ENCODE results near the gene MEIKIN. TPM values are rescaled to one million over a fixed set of nuclear protein-coding genes. Genes with fewer than 3 reads are reported as not detected.
"Not testable (repeated sequence)": the region's sequence is repeated elsewhere in the genome, so short reads cannot be mapped to it uniquely, and the experiment has no call there.

MEIKIN gene
- total RNA-seq, 1 donor from 2014 or later = not detected

DNA sequence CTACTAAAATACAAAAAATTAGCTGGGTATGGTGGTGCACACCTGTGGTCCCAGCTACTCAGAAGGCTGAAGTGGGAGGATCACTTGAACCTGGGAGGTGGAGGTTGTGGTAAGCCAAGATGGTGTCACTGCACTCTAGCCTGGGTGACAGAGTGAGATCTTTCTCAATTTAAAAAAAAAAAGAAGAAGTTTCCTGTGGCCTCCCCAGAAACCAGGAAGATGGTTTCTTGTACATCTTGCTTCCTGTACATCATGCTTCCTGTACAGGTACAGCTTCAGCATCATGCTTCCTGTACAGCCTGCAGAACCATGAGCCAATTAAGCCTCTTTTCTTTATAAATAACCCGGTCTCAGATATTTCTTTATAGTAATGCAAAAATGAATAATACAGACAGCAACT is 43.2 kb downstream of the MEIKIN start:
- DNase-seq = not testable (repeated sequence)

DNA sequence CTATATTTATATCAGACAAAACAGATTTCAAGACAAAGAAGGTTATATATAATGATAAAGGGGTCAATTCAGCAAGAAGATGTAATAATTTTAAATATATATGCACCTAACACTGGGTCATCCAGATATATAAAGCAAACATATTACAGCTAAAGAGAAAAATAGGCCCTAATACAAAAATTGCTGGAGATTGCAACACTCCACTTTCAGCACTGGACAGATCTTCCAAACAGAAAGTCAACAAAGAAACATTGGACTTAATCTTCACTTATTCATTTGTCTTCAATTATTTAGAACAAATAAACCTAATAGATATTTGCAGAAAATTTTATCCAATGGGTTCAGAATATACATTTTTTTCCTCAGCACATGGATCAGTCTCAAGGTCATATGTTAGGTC is 45.8 kb downstream of the MEIKIN start:
- no peak for DNase-seq

DNA sequence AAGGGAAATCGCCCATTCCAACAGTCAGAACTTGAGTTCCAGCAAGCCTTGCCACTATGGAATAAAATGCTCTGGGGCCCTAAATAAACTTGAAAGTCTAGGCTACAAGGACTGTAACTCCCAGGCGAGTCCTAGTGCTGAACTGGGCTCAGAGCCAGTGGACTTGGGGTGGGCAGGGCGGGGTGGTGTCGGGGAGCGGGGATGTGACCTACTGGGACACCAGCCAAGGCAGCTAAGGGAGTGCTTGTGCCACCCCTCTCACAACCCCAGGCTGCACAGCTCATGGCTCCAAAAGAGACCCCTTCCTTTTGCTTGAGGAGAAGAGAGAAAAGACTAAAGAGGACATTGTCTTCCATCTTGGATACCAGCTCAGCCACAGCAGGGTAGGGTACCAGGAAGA is 61.5 kb downstream of the MEIKIN start:
- no peak for DNase-seq

DNA sequence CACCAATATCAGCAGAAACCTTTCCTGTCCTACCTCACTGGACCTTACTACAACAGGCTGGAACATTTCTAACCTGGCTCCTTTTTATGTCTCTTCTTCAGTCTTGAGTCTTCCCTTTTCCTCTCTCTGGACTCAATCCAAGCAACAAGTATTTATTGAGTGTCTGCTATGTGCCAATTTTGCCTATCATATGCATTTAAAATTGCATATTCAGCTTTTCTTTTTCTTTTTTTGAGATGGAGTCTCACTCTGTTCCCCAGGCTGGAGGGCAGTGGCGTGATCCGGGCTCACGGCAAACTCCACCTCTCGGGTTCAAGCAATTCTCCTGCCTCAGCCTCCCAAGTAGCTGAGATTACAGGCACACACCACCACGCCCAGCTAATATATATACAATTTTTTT is 65.8 kb downstream of the MEIKIN start:
- DNase-seq = no peak

DNA sequence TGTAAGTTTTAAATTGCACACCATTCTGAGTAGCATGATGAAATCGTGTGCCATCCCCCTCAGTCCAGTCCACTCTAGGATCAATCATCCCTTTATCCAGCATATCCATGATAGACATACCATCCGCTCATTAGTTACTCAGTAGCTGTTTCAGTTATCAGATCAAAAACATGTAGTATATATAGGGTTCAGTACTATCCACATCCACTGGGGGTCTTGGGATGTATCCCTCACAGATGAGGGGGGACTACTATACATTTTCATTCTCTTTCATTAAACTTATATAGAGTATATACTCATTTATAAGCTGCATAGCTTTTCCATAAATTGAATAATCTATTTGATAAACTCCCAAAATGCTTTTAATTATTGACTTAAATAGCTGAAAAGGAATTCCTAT is 67.6 kb downstream of the MEIKIN start:
- DNase-seq = no peak

DNA sequence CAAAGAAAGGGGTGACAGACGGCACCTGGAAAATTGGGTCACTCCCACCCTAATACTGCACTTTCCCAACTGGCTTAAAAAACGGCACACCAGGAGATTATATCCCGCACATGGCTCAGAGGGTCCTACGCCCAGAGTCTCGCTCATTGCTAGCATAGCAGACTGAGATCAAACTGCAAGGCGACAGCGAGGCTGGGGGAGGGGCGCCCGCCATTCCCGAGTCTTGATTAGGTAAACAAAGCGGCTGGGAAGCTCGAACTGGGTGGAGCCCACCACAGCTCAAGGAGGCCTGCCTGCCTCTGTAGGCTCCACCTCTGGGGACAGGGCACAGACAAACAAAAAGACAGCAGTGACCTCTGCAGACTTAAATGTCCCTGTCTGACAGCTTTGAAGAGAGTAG is 74.2 kb downstream of the MEIKIN start:
- DNase-seq = not testable (repeated sequence)

DNA sequence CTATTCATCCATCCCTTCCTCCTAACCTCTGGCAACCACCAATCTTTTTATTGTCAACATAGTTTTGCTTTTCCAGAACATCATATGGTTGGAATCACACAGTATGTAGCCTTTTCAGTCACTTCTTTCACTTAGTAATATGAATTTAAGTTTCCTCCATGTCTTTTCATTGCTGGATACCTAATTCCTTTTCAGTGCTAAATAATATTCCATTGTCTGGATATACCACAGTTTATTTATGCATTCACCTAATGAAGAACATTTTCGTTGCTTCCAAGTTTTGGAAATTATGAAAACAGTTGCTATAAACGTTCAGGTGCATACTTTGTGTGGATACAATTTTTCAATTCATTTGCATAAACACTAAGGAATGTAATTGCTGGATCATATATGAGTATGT is 77.9 kb downstream of the MEIKIN start:
- no peak for DNase-seq

DNA sequence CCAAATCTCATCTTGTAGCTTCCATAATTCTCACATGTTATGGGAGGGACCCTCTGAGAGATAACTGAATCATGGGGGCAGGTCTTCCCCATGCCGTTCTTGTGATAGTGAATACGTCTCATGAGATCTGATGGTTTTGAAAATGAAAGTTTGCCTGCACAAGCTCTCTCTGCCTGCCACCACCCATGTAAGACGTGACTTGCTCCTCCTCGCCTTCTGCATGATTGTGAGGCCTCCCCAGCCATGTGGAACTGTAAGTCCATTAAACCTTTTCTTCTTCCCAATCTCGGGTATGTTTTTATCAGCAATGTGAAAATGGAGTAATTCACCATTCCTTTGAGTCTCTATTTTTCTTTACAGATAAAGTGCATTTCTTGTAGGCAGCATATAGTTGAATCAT is 81.8 kb downstream of the MEIKIN start:
- DNase-seq = no peak

DNA sequence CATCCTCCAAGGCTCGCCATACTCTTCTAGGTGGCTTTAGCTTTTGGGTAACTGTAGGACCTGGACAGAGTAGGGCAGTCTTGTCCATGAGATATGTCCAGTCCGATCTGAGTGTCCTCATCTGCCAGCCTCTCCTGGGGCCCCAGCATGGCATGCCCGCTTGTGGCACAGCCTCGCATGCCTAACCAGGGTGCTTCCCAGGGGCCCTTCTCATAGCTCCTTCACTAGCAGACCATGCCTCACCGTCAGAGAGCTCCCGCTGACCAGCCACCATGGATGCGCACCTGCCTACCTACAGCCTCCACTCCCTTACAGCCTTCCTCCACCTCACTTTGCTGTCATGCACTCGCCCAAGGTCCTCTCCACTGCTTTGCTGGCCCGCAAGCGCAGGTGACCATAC is 88.1 kb downstream of the MEIKIN start:
- no peak for DNase-seq

DNA sequence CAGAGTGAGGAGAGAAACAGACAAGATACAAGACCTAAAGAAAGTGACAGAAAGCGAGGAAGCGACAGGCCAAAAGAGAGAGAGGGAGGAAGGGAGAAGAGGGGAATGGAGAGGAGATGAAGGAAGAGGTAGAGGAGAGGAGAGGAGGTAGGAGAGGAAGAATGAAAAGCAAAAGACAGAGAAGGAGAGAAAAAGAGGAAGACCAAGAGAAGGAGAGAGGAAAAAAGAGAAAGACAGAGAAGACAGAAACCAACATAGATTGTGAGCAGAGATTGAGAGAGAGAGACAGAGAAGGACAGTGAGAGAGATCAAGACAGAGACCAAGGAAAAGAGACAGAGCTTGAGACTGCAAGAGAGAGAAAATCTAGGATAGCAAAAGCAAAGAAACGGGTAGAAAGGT is 90.0 kb downstream of the MEIKIN start:
- DNase-seq = no peak

DNA sequence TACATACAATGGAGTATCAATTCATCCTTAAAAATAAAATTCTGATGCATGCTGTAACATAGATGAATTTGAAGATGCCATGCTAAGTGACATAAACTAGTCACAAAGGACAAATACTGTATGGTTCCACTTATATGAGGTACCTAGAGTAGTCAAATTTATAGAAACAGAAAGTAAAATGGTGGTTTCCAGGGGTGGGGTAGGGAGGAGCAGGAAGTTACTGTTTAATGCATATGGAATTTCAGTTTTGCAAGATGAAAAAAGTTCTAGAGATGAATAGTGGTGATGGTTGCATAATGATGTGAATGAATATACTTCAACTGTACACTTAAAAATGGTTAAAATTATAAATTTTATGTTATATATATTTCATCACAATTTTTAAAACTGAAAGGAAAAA is 91.3 kb downstream of the MEIKIN start:
- DNase-seq = no peak

DNA sequence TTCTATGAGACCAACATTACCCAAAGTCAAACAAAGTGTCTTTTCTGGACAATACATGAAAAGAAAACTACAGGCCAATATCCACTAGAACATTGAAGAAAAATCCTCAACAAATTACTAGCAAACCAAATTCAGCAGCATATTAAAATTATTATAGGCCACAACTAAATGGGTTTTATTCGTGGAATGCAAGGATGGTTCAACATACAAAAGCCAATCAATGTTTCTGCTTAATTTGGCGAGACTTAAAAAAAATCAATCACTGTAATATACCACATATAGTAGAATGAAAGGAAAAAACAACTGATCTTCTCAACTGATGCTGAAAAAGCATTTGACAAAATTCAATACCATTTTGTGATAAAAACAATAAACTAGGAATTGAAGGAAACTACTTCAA is 96.8 kb downstream of the MEIKIN start:
- no peak for DNase-seq

DNA sequence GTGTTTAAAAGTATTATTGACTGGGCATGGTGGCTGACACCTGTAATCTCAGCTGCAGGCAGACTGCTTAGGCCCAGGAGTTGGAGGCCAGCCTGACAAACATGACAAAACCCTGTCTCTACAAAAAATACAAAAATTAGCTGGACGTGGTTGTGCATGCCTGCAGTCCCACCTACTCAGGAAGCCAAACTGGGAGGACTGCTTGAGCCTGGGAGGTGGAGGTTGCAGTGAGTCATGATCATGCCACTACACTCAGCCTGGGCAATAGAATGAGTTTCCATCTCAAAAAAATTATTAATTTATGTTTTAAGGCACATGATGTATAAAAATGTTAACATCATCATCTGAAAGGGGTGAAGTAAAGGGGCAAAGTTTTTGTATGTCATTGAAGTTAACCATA is 98.9 kb downstream of the MEIKIN start:
- DNase-seq = no peak

DNA sequence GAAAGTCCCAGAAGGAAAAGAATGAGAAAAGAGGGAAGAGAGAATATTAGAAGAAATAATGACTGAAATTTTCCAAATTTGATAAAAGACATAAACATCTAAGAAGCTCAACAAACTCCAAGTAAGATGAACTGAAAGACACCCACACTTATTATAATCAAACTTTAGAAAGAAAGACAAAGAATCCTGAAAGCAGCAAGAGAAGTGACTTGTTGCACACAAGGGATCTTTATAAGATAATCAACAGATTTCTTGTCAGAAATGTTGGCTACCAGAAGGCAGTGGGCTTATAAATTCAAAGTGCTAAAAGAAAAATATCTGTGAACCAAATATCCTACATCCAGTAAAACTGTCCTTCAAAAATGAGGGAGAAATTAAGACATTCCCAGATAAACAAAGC is 99.6 kb downstream of the MEIKIN start:
- no peak for DNase-seq

DNA sequence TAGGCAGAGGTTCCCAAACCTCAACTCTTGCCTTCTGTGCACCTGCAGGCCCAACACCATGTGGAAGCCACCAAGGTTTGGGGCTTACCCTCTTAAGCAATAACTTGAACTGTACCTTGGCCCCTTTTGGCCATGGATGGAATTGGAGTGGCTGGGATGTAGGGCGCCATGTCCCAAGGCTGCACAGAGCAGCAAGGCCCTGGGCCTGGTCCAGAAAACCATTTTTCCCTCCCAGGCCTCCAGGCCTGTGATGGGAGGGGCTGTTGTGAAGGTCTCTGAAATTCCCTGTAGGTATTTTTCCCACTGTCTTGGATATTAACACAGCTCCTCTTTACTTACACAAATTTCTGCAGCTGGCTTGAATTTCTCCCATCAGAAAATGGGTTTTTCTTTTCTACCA is 102.5 kb downstream of the MEIKIN start:
- DNase-seq = not testable (repeated sequence)

DNA sequence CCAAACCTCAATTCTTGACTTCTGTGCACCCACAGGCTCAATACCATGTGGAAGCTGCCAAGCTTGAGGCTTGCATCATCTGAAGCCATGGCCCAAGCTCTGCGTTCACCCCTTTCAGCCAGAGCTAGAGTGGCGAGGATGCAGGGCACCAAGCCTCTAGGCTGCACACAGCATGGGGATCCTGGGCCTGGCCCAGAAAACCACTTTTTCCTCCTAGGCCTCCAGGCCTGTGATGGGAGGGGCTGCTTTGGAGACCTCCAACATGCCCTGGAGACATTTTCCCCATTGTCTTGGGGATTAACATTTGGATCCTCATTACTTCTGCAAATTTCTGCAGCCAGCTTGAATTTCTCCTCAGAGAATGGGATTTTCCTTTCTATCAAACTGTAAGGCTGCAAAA is 112.8 kb downstream of the MEIKIN start:
- DNase-seq = not testable (repeated sequence)

DNA sequence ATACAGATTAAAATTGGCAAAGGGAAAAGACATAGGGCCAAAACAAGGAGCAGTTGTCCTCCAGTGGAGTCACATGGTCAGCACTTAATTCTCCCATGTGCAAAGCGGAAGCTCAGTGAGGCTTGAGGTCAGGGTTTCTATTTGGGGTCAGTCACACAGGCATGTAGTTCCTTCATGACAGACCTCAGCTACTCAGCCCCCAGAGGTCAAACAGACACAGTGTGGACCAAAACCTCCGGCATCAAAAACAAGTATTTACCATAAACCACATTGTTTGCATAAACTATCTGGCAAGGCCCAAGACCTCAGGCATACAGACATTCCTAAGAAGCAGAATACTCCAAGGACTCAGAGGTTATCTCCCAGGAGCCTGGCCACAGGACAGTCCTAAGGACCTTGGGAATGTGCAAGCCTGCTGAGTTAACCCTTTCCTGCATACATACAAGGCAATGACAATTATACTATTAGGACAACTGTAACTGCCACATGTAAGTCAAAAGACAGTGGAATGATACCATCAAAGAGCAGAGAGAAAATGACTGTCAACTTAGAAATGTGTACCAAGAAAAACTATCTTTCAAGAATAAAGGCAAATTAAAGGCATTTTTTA is 120.0 kb downstream of the MEIKIN start:
- DNase-seq = no peak

DNA sequence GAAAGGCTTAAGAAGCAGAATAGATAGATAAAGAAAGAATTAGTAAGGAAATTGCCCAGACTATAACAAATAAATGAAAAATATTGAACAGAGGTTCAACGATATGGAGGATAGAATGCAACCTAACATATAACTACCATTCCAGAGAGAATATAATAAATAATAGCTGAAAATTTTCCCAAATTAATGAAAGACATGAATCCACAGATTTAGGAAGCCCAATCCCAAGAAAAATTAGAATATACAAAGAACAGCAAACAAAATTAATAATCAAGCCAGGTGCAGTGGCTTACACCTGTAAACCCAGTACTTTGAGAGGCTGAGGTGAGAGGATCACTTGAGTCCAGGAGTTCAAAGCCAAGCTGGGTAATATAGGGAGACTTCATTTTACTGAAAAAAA is 120.8 kb downstream of the MEIKIN start:
- DNase-seq = no peak

DNA sequence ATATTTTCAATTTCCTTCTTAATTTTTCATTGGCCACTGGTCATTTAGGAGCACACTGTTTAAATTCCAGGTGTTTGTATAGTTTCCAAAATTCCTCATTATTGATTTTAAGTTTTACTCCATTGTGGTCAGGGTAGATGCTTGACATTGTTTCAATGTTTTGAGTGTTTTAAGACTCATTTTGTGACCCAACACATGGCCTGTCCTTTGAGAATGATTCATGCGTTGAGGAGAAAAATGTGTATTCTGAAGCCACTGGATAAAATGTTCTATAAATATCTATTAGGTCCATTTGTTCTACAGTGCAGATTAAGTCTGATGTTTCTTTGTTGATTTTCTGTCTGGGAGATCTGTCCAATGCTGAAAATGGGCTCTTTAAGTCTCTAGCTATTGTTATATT is 124.2 kb downstream of the MEIKIN start:
- no peak for DNase-seq

DNA sequence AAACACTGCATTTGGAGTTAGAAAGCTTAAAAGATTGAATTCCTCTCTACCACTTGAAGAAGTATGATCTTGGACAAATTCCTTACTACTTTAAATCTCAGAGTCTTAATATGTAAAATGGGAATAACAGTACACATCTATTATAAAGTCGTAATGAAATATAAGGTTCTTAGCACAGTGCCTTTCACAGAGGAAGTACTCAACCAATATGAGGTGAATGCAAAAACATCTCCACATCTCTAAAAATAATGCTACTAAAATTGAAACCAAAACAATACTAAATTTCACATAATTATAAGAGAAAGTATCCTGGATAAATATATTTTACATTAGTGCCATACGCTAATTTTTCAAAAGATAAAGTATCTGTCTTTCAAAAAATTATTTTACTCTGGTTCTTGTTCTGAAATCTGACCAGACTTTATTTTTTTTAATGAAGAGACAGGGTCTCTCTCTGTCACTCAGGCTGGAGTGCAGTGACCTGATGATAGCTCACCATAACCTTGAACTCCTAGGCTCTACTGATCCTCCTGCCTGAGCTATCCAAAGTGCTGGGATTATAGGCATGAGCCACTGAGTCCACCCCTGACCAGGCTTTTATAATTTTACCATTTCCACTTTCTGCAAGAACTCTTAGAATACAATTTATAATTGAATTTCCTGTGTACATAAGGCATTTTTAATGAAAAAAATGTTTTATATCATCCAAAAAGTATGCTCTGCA is 127.3 kb downstream of the MEIKIN start:
- no peak for DNase-seq

DNA sequence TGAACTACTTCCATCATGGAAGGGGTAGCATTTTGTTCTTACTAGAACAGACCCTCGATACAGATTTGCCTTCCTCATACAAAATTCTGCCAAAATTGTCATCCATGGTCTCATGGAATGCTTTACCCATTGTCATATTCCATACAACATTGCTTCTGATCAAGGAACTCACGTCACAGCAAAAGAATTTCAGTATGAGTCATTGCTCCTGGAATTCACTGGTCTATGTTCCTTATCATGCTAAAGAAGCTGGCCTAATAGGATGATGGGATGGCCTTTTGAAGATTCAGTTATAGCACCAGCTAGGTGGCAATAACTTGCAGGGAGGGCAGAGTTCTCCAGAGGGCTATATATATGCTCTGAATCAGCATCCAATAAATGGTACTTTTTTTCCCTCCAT is 130.5 kb downstream of the MEIKIN start:
- DNase-seq = no peak

DNA sequence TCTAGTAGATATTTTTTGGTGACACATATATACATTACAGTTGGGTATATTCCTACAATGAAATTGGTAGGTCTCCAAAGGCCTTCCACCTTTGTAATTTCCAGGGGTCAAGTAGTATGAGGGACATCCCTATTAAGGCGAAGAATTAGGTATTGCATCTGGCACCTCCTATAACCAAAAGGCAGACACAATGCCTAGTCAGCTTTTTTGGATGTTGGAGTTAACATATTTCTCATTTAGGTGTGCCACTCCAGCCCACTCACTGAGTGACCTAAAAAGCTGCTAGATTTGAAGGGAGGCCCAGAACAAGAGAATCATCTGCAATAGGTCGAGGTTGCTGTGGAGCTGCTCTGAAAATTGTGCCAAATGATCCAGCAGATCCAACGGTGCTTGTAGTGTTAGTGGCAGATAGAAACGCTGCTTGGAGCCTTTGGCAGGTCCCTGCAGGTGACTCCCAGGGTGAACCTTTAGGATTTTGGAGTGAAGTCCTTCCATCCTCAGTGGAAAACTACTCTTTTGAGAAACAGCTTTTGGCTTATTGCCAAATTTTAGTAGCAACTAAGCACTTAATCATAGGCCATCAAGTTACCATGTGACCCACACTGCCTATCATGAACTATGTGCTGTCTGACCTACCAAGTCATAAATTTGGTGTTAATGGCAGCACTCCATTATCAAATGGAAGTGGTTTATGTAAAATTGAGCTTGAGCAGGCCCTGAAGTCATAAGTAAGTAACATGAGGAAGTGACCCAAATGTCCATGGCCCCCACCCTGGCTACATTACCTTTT is 132.9 kb downstream of the MEIKIN start:
- DNase-seq = no peak

DNA sequence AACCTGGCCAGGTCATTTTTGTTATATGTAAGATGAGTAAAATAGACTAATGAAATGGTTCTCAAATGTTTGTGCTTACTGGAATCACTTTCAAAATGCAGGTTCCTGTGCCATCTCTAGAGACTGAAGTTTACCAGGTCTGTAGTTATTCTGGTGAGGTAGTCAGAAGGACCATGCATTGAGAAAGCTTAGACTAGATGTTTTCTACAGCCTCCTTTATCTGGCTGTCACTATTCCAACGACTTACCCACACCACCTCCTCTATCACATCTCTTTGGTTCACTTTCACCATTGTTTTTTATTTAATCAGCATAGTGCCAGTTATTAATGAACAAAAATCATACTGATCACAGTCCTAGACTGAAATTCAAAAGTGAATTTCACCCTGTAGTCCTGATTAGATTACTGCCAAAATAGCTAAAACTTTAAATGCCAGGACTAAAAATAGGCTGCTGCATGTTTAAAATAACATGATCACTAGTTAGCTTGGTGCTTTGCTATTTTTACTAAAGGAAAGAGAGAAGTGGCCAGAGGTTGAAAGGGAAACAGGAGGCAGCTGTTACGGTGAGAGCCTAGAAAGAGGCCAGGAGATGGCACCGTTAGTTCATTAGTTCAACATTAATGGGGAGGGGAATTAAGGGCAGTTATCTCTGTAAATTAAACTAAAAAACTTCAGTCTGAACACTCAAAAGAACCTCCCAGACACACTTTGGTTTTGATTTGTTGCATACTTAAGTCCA is 134.8 kb downstream of the MEIKIN start:
- no peak for DNase-seq

Measured in skin of body (tissue), 2 donors.